Measurements from ENCODE around the gene HEMK1.

HEMK1 gene

GRCh38 chr3:50637011-50637410 is 67.7 kb downstream of the HEMK1 start:
- peaks cover 88% of the 10 kb centered on the region for H3K36me3 Mint-ChIP-seq (ENCODE audit: low read depth)
- H3K4me3 Mint-ChIP-seq, result no peak overlapping the region
- H3K27me3 Mint-ChIP-seq, result no peaks in the 10 kb centered on the region
- peak overlapping the region; percentile 89 for H3K27ac Mint-ChIP-seq
- H3K9me3 Mint-ChIP-seq, result no peaks in the 10 kb centered on the region
- peaks cover 74% of the 10 kb centered on the region for H3K4me1 Mint-ChIP-seq (ENCODE audit: low read depth)
- DNase-seq, result no peak

- no peaks in the 10 kb centered on the region for H3K27me3 Mint-ChIP-seq
- no peak overlapping the region for H3K4me3 Mint-ChIP-seq
- peaks cover 70% of the 10 kb centered on the region for H3K4me1 Mint-ChIP-seq (ENCODE audit: low read depth)
- no peaks in the 10 kb centered on the region for H3K9me3 Mint-ChIP-seq
- H3K27ac Mint-ChIP-seq, result peak overlapping the region; percentile 88
- peaks cover 88% of the 10 kb centered on the region for H3K36me3 Mint-ChIP-seq (ENCODE audit: low read depth)
- DNase-seq, result no peak
Measured at GRCh38 chr3:50637945-50638344, 68.6 kb downstream of the HEMK1 start.

- H3K4me3 Mint-ChIP-seq, result no peak overlapping the region
- no peak for DNase-seq
- peaks cover 58% of the 10 kb centered on the region for H3K4me1 Mint-ChIP-seq (ENCODE audit: low read depth)
- no peaks in the 10 kb centered on the region for H3K27me3 Mint-ChIP-seq
- H3K27ac Mint-ChIP-seq, result peak overlapping the region; percentile 78
- peaks cover 88% of the 10 kb centered on the region for H3K36me3 Mint-ChIP-seq (ENCODE audit: low read depth)
- H3K9me3 Mint-ChIP-seq, result no peaks in the 10 kb centered on the region
Measured at GRCh38 chr3:50639055-50639494, 69.8 kb downstream of the HEMK1 start.

GRCh38 chr3:50642382-50642781 is 73.1 kb downstream of the HEMK1 start:
- H3K9me3 Mint-ChIP-seq, result no peaks in the 10 kb centered on the region
- H3K4me3 Mint-ChIP-seq, result no peak overlapping the region
- H3K27ac Mint-ChIP-seq, result peak overlapping the region; percentile 77
- peaks cover 99% of the 10 kb centered on the region for H3K36me3 Mint-ChIP-seq (ENCODE audit: low read depth)
- no peak for DNase-seq
- peaks cover 34% of the 10 kb centered on the region for H3K4me1 Mint-ChIP-seq (ENCODE audit: low read depth)
- H3K27me3 Mint-ChIP-seq, result no peaks in the 10 kb centered on the region

GRCh38 chr3:50644561-50644960 is 75.2 kb downstream of the HEMK1 start:
- Mint-ChIP-seq H3K27me3 (no peaks in the 10 kb centered on the region), H3K9me3 (no peaks in the 10 kb centered on the region), H3K36me3 (ENCODE audit: low read depth) (peaks cover 98% of the 10 kb centered on the region), H3K4me3 (no peak overlapping the region), H3K27ac (peak overlapping the region; percentile 3), H3K4me1 (ENCODE audit: low read depth) (peaks cover 15% of the 10 kb centered on the region)
- no peak for DNase-seq

- H3K36me3 Mint-ChIP-seq (ENCODE audit: low read depth), result peaks cover 98% of the 10 kb centered on the region
- peaks cover 14% of the 10 kb centered on the region for H3K4me1 Mint-ChIP-seq (ENCODE audit: low read depth)
- no peaks in the 10 kb centered on the region for H3K9me3 Mint-ChIP-seq
- peak overlapping the region; percentile 52 for H3K27ac Mint-ChIP-seq
- no peaks in the 10 kb centered on the region for H3K27me3 Mint-ChIP-seq
- no peak overlapping the region for H3K4me3 Mint-ChIP-seq
- no peak for DNase-seq
Measured at GRCh38 chr3:50645378-50645777, 76.1 kb downstream of the HEMK1 start.

Data from activated T-cell treated with anti-CD3 and anti-CD28 coated beads, Interleukin-2, amount 50 U/mL, for 24 hours (primary cell).